RCC 7860 (cell line): ENCODE results near the gene MOCOS.
"Not testable (repeated sequence)": the region's sequence is repeated elsewhere in the genome, so short reads cannot be mapped to it uniquely, and the experiment has no call there.

Experiments used
- DNase-seq: peaks from one replicate; pipeline ENCODE4 v3.0.0-alpha.2; 2015; ENCODE audit warnings: low spot score
- FAIRE-seq: peaks from 2 replicates; lab custom pipeline; 2012; peaks lifted over from hg19 to GRCh38; lab: Jason Lieb, UNC

The MOCOS gene

GRCh38 chr18:36187193-36187825, at the start of gene MOCOS:
TSS of gene MOCOS (plus strand) at chr18:36187497. CDS start at chr18:36187540, 43 bp downstream.
- no peak for FAIRE-seq
- DNase-seq, result peak; percentile 24

GRCh38 chr18:36139245-36139644, 48.1 kb upstream of the MOCOS start:
- FAIRE-seq (no peak), DNase-seq (no peak)

- FAIRE-seq, result no peak
- no peak for DNase-seq
Observed at GRCh38 chr18:36141576-36141975, 45.7 kb upstream of the MOCOS start.

GRCh38 chr18:36142751-36143150, 44.5 kb upstream of the MOCOS start:
- FAIRE-seq, result no peak

GRCh38 chr18:36143391-36143790, 43.9 kb upstream of the MOCOS start:
- no peak for FAIRE-seq

More at GRCh38 chr18:36142751-36143150, 44.5 kb upstream of the MOCOS start:
- DNase-seq, result no peak

GRCh38 chr18:36149514-36150289, 37.6 kb upstream of the MOCOS start:
- no peak for DNase-seq
- no peak for FAIRE-seq

More at GRCh38 chr18:36143391-36143790, 43.9 kb upstream of the MOCOS start:
- DNase-seq, result no peak

DNA sequence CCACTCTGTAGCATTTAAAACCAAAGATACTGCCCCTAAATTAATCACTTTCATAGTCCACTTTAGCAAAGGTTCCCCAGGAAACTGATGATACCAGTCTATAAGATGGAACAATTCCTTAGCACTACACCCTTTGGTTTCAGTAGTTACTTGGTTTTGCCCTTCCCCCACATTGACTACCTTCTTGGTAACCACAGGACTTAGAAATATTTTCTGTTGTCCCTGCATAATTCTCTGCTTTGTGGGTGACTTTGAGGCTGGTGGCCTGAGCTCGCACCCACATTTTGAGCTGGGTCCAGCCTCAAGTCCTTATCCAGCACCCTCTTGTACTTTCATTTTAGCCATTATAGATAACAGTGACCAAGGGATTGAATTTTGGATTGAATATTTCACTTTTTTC, 34.5 kb upstream of the MOCOS start:
- DNase-seq (peak; percentile 35), FAIRE-seq (no peak)

DNA sequence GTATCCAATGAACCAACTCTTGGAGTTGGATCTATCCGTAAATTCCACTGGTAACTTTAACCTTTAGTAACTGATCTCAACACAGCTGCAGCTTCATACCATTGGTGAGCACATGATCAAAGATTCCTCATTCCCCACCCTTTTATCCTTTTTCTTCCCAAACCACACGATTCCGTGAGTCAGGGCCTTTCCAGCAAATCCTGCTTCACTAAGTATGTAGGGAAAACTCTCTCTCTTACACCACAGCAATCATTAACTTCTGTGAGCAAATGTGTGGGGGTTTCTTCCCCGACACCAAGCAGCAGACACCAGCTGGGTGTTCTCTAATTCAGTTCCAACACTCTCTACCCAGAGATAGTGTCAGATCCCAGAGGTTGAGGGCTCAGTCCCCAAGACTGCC, 34.1 kb upstream of the MOCOS start:
- DNase-seq, result peak; percentile 91
- FAIRE-seq, result peak; percentile 97

DNA sequence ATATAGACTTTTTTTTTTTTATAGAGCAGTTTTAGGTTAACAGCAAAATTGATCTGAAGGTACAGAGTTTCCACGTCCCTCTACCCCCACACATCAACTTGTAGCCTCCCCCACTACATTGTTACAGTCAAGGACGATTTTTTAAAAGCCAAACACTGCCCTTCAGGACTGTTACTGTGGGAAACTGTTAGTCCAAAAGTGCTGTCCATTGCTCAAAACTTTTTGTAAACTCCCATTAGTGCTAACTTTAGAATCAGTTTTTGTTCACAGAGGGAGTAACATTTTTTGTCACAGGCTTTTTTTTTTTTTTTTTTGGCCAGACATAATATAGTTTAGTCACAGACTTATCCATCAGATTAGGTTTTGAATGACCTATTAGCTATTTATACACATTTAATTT, 33.5 kb upstream of the MOCOS start:
- DNase-seq (no peak), FAIRE-seq (no peak)

- DNase-seq (no peak), FAIRE-seq (peak; percentile 78)
Observed at GRCh38 chr18:36155851-36156757, 31.2 kb upstream of the MOCOS start.

- no peak for FAIRE-seq
Observed at GRCh38 chr18:36157441-36157840, 29.9 kb upstream of the MOCOS start.

GRCh38 chr18:36158266-36158867, 28.9 kb upstream of the MOCOS start:
- FAIRE-seq (peak; percentile 84), DNase-seq (peak; percentile 57)

More at GRCh38 chr18:36157441-36157840, 29.9 kb upstream of the MOCOS start:
- DNase-seq, result no peak

GRCh38 chr18:36160959-36161371, 26.3 kb upstream of the MOCOS start:
- no peak for DNase-seq
- FAIRE-seq, result no peak

DNA sequence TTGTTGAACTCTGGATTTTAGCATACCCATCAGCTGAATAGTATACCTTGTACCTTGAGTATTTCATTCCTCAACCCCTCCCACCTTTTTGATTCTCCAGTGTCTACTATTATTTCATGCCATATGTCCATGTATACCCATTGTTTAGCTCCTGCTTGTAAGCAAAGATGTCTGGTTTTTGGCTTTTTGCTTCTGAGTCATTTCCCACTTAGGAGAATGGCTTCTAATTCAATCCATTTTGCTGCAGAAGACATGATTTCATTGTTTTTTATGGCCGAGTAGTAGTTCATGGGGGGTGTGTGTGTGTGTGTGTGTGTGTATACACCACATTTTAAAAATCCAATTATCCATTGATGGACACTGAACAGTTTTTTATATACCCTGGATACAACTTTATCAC, 24.3 kb upstream of the MOCOS start:
- FAIRE-seq (no peak), DNase-seq (no peak)

DNA sequence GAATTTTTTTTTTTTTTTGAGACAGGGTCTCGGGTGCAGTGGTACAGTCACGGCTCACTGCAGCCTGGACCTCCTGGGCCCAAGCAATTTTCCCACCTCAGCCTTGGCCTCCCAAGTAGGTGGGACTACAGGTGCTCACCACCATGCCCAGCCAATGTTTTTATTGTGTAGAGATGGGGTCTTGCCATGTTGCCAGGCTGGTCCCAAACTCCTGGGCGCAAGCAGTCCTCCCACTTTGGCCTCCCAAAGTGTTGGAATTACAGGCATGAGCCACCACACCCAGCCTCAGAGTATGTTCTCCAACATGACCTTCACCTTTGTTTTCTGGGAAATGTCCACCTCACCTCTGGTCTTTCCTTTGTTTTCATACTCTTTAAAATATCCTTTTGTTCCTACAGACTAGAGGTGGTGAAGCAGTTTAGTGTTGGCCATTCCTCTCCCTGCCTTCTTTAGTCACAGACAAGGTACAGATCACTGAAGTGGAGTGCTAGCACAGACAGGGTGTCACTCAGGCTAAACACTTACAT, 19.5 kb upstream of the MOCOS start:
- no peak for FAIRE-seq
- no peak for DNase-seq

DNA sequence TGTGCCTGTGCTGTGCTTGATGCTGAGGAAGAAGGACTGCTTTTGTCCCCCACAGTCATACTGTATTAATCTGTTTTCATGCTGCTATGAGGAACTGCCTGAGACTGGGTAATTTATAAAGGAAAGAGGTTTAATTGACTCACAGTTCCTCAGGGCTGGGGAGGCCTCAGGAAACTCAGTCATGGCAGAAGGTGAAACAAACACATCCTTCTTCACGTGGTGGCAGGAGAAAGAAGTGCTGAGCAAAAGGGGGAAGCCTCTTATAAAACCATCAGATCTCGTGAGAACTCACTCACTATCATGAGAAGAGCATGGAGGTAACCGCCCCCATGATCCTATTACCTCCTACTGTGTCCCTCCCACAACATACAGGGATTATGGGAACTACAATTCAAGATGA, 19.0 kb upstream of the MOCOS start:
- FAIRE-seq, result not testable (repeated sequence)

DNA sequence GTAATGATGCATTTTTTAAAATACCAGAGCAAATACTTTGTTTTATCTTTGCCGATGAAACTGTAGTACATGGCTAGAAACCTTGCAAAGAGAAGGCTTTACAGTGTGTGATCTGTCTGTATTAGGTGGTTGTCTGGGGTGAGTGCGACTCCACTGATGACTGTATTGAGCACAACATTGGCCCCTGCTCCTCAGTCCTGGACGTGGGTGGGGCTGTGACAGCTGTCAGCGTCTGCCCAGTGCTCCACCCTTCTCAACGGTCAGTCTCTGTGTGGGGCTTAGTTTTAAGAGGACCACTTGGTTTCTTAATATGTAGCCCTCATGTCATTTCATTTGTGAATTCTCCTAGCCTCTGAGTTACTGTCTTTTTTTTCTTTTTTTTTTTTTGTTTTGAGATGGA, 17.4 kb upstream of the MOCOS start:
- no peak for DNase-seq
- no peak for FAIRE-seq

More for the DNA sequence above, 19.0 kb upstream of the MOCOS start:
- DNase-seq, result not testable (repeated sequence)

- no peak for DNase-seq
- FAIRE-seq, result no peak
Observed at GRCh38 chr18:36175481-36175880, 11.8 kb upstream of the MOCOS start.

- FAIRE-seq (no peak), DNase-seq (no peak)
Observed at GRCh38 chr18:36176177-36176584, 11.1 kb upstream of the MOCOS start.

GRCh38 chr18:36176711-36177110, 10.6 kb upstream of the MOCOS start:
- DNase-seq (no peak), FAIRE-seq (no peak)
